Activated naive CD4-positive, alpha-beta T cell treated with anti-CD3 and anti-CD28 coated beads, Interleukin-2, amount 50 U/mL, for 24 hours (primary cell): ENCODE measurements around the gene GARIN5A.
A peak's percentile ranks its signal among the peaks of the same experiment; 100 is the strongest.

Experiments used
- H3K27ac Mint-ChIP-seq: one replicate; pipeline ENCODE4 v1.8.0; 2021; ENCODE audit warnings: mild to moderate bottlenecking, mixed read lengths
- H3K27me3 Mint-ChIP-seq: one replicate; pipeline ENCODE4 v1.8.0; 2021; ENCODE audit warnings: mixed read lengths
- H3K36me3 Mint-ChIP-seq: one replicate; pipeline ENCODE4 v1.8.0; 2021; ENCODE audit warnings: mixed read lengths
- H3K4me1 Mint-ChIP-seq: one replicate; pipeline ENCODE4 v1.8.0; 2021; ENCODE audit warnings: mixed read lengths
- H3K4me3 Mint-ChIP-seq: one replicate; pipeline ENCODE4 v1.8.0; 2021; ENCODE audit warnings: mild to moderate bottlenecking, mixed read lengths
- H3K9me3 Mint-ChIP-seq: one replicate; pipeline ENCODE4 v1.8.0; 2021; ENCODE audit warnings: mixed read lengths

The GARIN5A gene

DNA sequence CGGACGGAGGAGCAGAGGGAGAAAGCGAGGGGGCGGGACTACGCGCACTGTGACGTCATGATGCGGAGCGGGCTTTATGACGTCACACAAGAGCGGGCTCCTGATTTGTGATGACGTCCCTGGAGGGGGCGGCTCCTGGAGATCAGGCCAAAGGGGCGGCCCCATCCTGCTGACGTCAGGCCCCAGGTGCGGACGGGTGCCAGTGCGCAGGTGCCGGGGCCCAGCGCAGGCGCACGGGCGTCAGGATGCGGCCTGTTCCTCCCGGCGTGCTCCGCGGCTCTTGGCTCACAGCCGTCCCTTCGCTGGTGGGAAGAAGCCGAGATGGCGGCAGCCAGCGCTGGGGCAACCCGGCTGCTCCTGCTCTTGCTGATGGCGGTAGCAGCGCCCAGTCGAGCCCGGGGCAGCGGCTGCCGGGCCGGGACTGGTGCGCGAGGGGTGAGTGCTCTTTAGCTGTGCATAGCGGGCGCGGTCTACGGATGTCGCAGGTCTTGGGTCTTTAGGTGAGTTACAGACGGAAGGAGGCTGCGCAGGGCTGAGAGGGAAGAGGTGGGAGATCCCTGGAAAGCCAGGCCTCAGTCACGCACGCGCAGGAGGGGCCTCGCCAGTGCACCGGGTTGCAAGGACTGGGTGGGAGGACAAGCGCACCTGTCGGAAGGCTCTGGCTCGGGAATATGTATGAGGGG is at the start of gene GARIN5A, which contains the start of gene EMC10:
TSS of gene GARIN5A (minus strand) at position 625 of the 683 bp plus-strand sequence. CDS start at position 165, 460 bp downstream.
TSS of gene EMC10 (plus strand) at position 284 of the 683 bp plus-strand sequence. CDS start at position 322, 38 bp downstream.
- Mint-ChIP-seq H3K9me3 (no peaks in the 10 kb centered on the region), H3K4me1 (peaks cover 22% of the 10 kb centered on the region), H3K27ac (peak within 1 kb of the TSS; percentile 97), H3K36me3 (peaks cover 7% of the 10 kb centered on the region), H3K4me3 (peak within 1 kb of the TSS; percentile 98), H3K27me3 (no peaks in the 10 kb centered on the region)

- no peak overlapping the region for H3K4me3 Mint-ChIP-seq
These were observed 46.2 kb upstream of the GARIN5A start for GRCh38 chr19:50522881-50523280.

DNA sequence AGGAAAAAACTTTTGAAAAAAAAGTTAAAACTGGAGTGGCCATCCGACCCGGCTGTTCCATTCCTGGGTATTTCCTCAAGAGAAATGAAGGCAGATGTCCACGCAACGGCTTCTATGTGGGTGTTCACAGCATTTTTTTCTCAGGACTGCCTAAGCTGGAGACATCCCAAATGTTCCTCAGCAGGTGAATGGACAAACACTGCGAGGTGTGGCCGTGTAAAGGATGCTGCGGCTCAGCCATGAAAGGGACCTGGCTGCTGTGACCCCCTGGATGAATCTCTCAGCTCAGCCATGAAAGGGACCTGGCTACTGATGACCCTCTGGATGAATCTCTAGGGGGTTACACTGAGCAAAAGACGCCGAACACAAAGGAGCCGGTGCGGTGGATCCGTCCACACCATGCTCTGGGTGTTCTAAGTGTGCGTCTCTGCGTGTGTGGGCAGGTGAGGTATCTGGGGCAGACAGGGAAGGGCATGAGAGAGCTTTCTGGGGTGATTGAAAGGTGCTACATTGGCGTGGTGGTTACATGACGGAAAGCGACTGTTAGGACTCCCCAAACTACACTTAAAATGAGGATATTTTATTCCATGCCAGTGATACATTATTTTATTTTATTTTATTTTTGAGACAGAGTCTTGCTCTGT is 44.3 kb upstream of the GARIN5A start:
- Mint-ChIP-seq H3K27ac (no peak overlapping the region), H3K4me3 (no peak overlapping the region), H3K9me3 (no peaks in the 10 kb centered on the region), H3K27me3 (peaks cover 2% of the 10 kb centered on the region), H3K4me1 (no peaks in the 10 kb centered on the region), H3K36me3 (no peaks in the 10 kb centered on the region)

More at GRCh38 chr19:50522881-50523280, 46.2 kb upstream of the GARIN5A start:
- Mint-ChIP-seq H3K27ac (no peak overlapping the region), H3K9me3 (no peaks in the 10 kb centered on the region), H3K36me3 (no peaks in the 10 kb centered on the region), H3K4me1 (no peaks in the 10 kb centered on the region), H3K27me3 (peaks cover 2% of the 10 kb centered on the region)

DNA sequence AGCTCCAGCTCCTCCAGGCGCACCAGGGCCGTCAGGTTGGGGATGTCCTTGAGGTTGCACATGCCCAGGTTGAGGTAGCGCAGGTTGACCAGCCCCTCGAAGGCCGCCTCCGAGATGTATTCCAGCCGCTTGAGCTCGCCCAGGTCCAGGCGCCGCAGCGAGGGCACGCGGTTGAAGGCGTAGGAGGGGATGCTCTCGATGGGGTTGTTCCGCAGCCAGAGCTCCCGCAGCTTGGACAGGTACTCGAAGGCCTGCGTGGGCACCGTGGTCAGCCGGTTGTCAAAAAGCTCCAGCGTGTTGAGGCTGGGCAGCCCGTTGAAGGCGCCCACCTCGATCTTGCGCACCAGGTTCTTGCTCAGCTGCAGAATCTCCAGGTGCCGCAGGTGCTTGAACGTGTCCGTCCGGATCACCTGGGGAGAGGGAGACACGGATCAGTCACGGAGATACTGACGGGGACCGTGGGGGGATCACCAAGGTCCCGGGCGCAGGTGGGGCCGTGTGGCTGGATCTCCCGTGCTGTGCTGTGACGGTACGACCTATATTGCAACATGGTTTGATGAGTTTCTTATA is 42.4 kb upstream of the GARIN5A start:
- no peaks in the 10 kb centered on the region for H3K9me3 Mint-ChIP-seq

DNA sequence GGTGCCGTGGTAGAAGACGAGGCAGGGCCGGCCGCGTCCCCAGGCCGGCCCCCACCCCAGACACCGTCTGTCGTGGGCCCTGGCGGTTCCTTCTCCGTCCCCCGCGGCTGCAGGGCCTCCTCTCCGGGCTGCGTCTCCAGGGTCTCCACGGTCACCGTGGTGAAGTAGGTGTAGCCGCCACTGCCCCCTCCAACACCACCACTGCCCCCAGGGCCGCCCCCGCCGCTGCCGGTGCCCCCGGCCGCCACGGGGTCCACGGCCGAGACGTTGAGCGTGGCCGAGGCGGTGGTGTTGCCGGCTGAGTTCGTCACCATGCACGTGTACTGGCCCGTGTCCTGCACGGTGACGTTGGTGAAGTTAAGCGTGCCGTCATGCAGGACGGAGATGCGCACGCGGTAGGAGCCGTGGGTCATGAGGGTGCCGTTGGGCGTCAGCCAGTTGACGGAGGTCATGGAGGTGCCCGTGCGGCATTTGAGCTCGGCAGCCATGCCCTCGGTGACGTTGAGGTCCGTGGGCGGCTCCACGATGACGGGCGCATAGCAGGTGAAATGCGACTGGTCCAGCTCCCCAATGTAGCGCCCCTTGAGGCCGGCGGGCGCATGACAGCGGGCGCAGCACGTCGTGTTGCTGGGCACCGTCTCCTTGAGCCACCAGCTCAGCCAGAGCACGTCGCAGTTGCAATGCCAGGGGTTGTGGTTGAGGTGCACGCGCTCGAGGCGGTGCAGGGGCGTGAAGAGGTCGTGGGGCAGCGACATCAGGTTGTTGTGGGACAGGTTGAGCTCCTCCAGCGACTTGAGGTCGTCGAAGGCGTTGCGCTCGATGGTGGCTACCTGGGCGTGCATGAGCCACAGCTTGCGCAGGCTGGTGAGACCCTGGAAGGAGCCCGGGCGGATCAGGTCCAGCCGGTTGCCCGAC is 41.7 kb upstream of the GARIN5A start:
- Mint-ChIP-seq H3K27ac (no peak overlapping the region), H3K27me3 (peaks cover 2% of the 10 kb centered on the region), H3K4me3 (no peak overlapping the region), H3K9me3 (no peaks in the 10 kb centered on the region), H3K36me3 (no peaks in the 10 kb centered on the region), H3K4me1 (no peaks in the 10 kb centered on the region)

More for the DNA sequence above, 42.4 kb upstream of the GARIN5A start:
- Mint-ChIP-seq H3K4me3 (no peak overlapping the region), H3K27ac (no peak overlapping the region), H3K36me3 (no peaks in the 10 kb centered on the region), H3K4me1 (no peaks in the 10 kb centered on the region), H3K27me3 (peaks cover 2% of the 10 kb centered on the region)

DNA sequence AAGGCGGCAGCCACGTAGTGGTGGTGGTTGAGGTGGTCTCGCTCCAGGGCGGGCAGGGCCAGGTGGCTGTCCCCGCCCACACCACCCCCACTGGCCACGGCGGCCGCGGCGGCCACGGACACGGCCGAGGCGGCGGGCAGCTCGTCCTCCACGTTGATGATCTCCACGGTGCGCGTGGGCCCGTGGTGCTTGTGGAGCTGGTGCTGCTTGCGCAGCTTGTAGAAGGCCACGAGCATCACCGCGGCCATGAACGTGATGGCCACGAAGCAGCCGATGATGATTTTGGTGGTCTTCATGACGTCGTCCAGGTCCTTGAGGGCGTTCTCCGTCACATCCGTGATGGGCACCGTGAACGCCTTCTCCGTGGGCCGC is 41.0 kb upstream of the GARIN5A start:
- H3K27me3 Mint-ChIP-seq: no peaks in the 10 kb centered on the region

DNA sequence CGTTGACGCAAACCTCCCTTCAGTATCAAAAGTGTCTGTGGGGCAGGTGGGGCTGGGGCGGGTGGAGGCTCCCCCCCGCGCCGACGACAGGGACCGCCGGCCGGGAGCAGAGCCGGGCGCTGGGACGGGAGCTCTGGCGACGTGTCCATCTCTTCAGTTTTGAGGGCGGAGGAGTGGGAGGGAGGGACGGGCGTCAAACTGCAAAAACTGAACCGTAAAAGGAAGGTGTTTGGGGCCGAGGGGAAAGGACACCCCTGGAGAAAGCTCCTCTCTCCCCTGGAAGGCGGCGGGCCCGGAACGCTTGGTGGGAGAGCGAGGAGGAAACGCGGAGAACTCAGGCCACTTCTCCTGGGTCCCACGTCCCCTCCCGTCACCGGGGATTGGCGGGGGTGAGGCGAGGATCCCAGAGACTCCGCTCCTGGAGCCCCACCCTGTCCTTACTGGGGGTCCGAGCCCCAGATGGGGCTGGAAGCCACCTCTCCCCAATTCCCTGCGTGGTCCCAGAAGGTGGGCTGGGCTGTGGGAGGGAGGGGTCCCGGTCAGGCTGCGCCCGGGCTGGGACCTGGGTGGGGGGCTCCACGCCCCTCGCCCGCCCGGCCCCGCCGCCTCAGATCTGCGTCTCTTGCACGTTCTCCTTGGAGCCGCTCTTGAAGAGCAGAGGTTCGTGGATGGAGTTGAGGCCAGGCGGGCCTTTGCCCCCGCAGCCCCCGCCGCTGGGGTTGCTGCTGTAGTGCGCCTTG is 40.5 kb upstream of the GARIN5A start:
- H3K27me3 Mint-ChIP-seq: no peaks in the 10 kb centered on the region
- H3K27ac Mint-ChIP-seq: no peak overlapping the region
- no peak overlapping the region for H3K4me3 Mint-ChIP-seq
- no peaks in the 10 kb centered on the region for H3K36me3 Mint-ChIP-seq
- H3K9me3 Mint-ChIP-seq: no peaks in the 10 kb centered on the region
- H3K4me1 Mint-ChIP-seq: no peaks in the 10 kb centered on the region

More for the DNA sequence above, 41.0 kb upstream of the GARIN5A start:
- no peaks in the 10 kb centered on the region for H3K4me1 Mint-ChIP-seq
- H3K9me3 Mint-ChIP-seq: no peaks in the 10 kb centered on the region
- no peaks in the 10 kb centered on the region for H3K36me3 Mint-ChIP-seq
- no peak overlapping the region for H3K4me3 Mint-ChIP-seq
- H3K27ac Mint-ChIP-seq: no peak overlapping the region

- Mint-ChIP-seq H3K27me3 (no peaks in the 10 kb centered on the region), H3K4me3 (no peak overlapping the region), H3K27ac (no peak overlapping the region), H3K4me1 (peaks cover 5% of the 10 kb centered on the region), H3K36me3 (no peaks in the 10 kb centered on the region), H3K9me3 (no peaks in the 10 kb centered on the region)
These were observed 39.8 kb upstream of the GARIN5A start for GRCh38 chr19:50516456-50516855.

GRCh38 chr19:50515168-50515561 is 38.5 kb upstream of the GARIN5A start:
- Mint-ChIP-seq H3K27ac (no peak overlapping the region), H3K27me3 (no peaks in the 10 kb centered on the region), H3K4me3 (no peak overlapping the region), H3K9me3 (no peaks in the 10 kb centered on the region), H3K4me1 (peaks cover 13% of the 10 kb centered on the region), H3K36me3 (no peaks in the 10 kb centered on the region)

- H3K4me3 Mint-ChIP-seq: peak overlapping the region; percentile 8
- no peak overlapping the region for H3K27ac Mint-ChIP-seq
- H3K9me3 Mint-ChIP-seq: no peaks in the 10 kb centered on the region
- peaks cover 13% of the 10 kb centered on the region for H3K4me1 Mint-ChIP-seq
- no peaks in the 10 kb centered on the region for H3K27me3 Mint-ChIP-seq
- H3K36me3 Mint-ChIP-seq: no peaks in the 10 kb centered on the region
These were observed 37.9 kb upstream of the GARIN5A start for GRCh38 chr19:50514346-50515167.

DNA sequence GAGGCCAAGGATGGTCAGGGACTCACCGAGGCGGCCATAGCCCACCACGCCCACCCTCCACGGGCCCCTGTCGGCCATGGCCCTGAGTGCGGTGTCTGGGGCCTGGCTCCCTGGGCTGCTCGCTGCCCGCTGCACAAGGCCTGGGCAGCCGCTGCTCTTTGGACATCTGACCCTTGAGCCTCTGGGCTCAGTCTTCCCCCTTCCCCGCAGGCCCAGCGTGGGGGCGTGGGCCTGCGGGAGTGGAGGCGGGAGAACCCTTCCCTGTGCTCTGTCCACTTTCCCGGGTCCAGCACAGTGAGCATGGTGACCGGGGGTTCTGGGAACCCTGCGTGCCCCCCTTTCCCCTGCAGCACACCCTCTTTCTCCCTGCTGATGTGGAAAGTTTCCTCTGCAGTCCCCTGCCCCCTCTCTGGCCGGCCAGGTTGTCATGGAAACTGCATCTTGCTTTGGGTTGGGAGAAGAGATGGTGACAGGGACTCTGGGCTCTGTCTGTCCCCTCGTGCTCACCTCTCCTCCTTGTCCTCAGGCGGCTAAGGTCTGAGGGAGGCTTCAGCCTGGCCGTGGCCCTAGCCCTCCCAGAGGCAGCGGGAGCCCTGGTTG is 37.2 kb upstream of the GARIN5A start, which contains the start of gene ASPDH:
TSS of gene ASPDH (minus strand) at position 168 of the 600 bp plus-strand sequence. CDS start at position 78, 90 bp downstream.
- H3K4me3 Mint-ChIP-seq: peak within 1 kb of the TSS; percentile 8
- H3K9me3 Mint-ChIP-seq: no peaks in the 10 kb centered on the region
- peaks cover under 1% of the 10 kb centered on the region for H3K36me3 Mint-ChIP-seq
- peaks cover 13% of the 10 kb centered on the region for H3K4me1 Mint-ChIP-seq
- no peaks in the 10 kb centered on the region for H3K27me3 Mint-ChIP-seq
- H3K27ac Mint-ChIP-seq: no peak within 1 kb of the TSS

DNA sequence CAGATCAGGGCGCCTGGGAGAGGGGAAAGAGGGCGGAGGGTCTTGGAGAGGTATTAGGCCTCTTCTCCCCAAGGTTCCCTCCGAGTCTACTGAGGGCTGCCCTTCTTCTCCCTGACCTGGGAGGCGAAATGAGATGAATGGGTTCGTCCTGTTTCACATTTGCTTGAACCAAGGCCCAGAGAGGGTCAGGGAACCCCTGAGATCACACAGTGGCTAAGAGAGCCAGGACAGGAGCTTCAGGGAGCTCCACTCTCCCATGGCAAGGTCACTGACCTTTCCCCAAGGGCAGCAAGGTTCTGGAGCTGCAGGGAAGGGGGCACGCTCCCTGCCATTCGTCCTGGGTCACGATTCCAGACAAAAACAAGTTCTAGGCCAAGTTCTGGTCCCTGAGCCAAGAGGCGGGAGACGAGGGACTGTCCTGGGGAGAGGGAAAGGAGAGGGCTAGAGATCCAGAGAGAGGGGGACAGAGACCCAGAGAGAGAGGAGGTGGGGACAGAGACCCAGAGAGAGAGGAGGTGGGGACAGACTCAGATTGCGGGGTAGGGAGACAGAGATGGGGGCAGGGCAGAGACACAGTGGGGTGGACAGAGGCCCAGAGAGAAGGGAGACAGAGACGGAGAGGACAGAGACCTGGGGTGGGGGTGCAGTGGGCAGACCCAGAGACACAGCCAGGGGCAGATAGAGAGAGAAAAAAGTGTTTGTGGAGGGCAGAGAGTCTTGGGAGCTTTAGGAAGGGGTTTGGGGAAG is 36.5 kb upstream of the GARIN5A start:
- peaks cover 13% of the 10 kb centered on the region for H3K4me1 Mint-ChIP-seq
- peaks cover 2% of the 10 kb centered on the region for H3K36me3 Mint-ChIP-seq
- no peak overlapping the region for H3K27ac Mint-ChIP-seq
- no peaks in the 10 kb centered on the region for H3K9me3 Mint-ChIP-seq
- H3K4me3 Mint-ChIP-seq: no peak overlapping the region
- H3K27me3 Mint-ChIP-seq: no peaks in the 10 kb centered on the region
